AG04449 (cell line): Measurements from ENCODE around the gene TNS4.
A peak's percentile ranks its signal among the peaks of the same experiment; 100 is the strongest.

ENCODE experiments used
- CTCF ChIA-PET: fragments of 350-600 bp; formaldehyde crosslinking; extraction: SDS; loops from one replicate; lab custom pipeline; 2021; ENCODE audit warnings: antibody characterized with exemption; lab: Yijun Ruan, JAX
- POLR2A ChIA-PET: fragments of 400-600, 350-600 bp; formaldehyde crosslinking; extraction: SDS; loops from one replicate; lab custom pipeline; 2020; ENCODE audit warnings: antibody characterized with exemption, inconsistent platforms; lab: Yijun Ruan, JAX
- DNase-seq: peaks from one replicate; pipeline ENCODE4 v3.0.0-alpha.2; 2010; ENCODE audit warnings: low read depth, low spot score
- H3K4me3 ChIP-seq: 2 replicates; pipeline ENCODE4 v1.5.1; 2011; ENCODE audit warnings: low read depth, mild to moderate bottlenecking, control low read depth, low read length
- TF ChIP-seq, protein P1 (sequence below): IDR thresholded peaks from one replicate; pipeline ENCODE4 v1.5.1; 2011; ENCODE audit warnings: mild to moderate bottlenecking, moderate library complexity, low read length, control low read depth, inconsistent platforms; ENCODE audit not compliant: insufficient read depth; ENCODE audit errors: missing control alignments

Gene TNS4

DNA sequence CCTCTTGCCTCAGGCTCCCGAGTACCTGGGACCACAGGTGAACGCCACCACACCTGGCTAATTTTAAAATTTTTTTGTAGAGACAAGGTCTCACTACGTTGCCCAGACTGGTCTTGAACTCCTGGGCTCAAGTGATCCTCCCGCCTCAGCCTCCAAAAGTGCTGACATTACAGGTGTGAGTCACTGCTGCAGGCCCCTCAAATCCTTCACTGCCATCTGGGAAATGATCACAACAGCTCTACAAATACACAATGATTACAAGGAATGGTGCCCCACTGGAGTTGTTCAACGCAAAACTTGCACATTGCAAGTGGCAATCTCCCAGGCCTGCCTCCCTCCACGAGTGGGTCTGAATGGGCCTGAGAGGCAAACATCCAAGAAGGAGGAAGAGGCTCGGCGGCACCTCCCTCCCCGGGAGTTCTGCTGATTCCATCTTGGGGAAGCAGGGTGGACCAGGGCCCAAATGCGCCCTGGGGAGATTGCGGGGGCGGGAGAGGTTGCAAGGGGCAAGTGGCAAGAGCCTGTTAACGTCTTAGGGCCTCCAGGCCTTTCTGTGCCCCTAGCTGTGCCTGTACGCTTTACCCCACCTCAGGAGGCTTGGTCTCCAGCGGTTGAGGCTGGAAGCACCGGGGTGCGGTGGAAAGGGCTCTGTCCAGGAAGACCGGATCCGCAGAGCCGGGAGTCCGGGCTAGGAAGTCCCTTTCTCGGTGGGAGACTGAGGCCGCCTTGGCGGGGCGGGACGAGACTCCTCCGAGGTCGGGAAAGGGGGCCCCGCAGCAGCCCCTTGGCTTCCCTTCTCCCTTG lies 58.8 kb downstream of the TNS4 start:
- peak overlapping the region; percentile 99 for H3K4me3 ChIP-seq
- ChIA-PET CTCF (interaction anchor here (0.9 to 16.8 kb wide), 16 partner anchors 9 to 1225 kb away, joined by 3 to 337 read pairs (median 6); no protein-coding TSS in a partner anchor), POLR2A (interaction anchor here (0.6 to 3.1 kb wide), 7 partner anchors 13 to 117 kb away, joined by 3 to 25 read pairs (median 4); partner anchors contain the start of gene TOP2A)
- TF ChIP-seq, protein P1, sequence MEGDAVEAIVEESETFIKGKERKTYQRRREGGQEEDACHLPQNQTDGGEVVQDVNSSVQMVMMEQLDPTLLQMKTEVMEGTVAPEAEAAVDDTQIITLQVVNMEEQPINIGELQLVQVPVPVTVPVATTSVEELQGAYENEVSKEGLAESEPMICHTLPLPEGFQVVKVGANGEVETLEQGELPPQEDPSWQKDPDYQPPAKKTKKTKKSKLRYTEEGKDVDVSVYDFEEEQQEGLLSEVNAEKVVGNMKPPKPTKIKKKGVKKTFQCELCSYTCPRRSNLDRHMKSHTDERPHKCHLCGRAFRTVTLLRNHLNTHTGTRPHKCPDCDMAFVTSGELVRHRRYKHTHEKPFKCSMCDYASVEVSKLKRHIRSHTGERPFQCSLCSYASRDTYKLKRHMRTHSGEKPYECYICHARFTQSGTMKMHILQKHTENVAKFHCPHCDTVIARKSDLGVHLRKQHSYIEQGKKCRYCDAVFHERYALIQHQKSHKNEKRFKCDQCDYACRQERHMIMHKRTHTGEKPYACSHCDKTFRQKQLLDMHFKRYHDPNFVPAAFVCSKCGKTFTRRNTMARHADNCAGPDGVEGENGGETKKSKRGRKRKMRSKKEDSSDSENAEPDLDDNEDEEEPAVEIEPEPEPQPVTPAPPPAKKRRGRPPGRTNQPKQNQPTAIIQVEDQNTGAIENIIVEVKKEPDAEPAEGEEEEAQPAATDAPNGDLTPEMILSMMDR, result no peak
- no peak for DNase-seq

GRCh38 chr17:40440166-40440565 lies 61.3 kb downstream of the TNS4 start:
- ChIA-PET POLR2A (no interaction called here), CTCF (interaction anchor here (0.7 to 16.8 kb wide), 25 partner anchors 9 to 187 kb away, joined by 3 to 337 read pairs (median 6); partner anchors contain the start of gene TOP2A)
- no peak for DNase-seq
- H3K4me3 ChIP-seq, result no peak overlapping the region
- TF ChIP-seq, protein P1, result no peak

DNA sequence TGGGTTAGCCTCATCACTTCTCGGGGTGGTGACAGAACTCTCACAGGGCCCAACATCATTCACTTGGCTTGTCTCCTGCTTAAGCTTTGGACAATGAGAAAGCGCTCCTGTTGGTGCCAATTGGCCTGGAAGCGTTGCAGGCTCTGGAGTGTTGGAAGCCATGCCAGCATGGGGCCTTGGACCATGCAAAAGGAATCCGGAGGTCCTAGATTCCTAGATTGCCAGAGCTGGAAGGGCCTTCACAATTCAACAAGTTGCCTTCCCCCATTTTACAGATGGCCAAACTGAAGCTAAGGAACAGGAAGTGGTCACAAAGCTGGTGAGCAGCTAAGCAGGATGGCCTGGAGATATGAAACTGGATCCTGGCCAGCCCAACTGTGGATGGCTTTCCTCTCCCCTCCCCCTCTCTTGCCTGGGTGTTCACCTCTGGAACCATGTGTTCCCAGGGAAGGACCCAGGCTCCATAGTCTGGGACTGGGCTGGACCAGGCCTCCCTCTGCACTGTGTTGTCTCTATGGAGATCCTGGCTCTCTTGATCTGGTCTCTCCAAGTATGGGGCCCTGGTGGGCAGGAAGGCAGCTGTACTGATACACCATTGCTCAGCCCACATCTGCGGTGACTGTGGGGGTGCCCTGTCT lies 64.2 kb downstream of the TNS4 start:
- DNase-seq, result no peak
- TF ChIP-seq, protein P1, result no peak
- ChIA-PET POLR2A (interaction anchor here (0.6 kb wide), 1 partner anchor 1378 kb away, joined by 3 read pairs; no protein-coding TSS in a partner anchor), CTCF (interaction anchor here (0.8 to 16.8 kb wide), 7 partner anchors 10 to 123 kb away, joined by 3 to 337 read pairs (median 8); no protein-coding TSS in a partner anchor)
- no peak overlapping the region for H3K4me3 ChIP-seq

GRCh38 chr17:40436636-40437035 lies 64.8 kb downstream of the TNS4 start:
- POLR2A ChIA-PET, result interaction anchor here (0.6 kb wide), 1 partner anchor 1378 kb away, joined by 3 read pairs; no protein-coding TSS in a partner anchor
- no peak for DNase-seq
- H3K4me3 ChIP-seq, result no peak overlapping the region
- TF ChIP-seq, protein P1, result no peak
- CTCF ChIA-PET, result interaction anchor here (0.8 to 16.8 kb wide), 6 partner anchors 10 to 124 kb away, joined by 3 to 337 read pairs (median 10); no protein-coding TSS in a partner anchor

DNA sequence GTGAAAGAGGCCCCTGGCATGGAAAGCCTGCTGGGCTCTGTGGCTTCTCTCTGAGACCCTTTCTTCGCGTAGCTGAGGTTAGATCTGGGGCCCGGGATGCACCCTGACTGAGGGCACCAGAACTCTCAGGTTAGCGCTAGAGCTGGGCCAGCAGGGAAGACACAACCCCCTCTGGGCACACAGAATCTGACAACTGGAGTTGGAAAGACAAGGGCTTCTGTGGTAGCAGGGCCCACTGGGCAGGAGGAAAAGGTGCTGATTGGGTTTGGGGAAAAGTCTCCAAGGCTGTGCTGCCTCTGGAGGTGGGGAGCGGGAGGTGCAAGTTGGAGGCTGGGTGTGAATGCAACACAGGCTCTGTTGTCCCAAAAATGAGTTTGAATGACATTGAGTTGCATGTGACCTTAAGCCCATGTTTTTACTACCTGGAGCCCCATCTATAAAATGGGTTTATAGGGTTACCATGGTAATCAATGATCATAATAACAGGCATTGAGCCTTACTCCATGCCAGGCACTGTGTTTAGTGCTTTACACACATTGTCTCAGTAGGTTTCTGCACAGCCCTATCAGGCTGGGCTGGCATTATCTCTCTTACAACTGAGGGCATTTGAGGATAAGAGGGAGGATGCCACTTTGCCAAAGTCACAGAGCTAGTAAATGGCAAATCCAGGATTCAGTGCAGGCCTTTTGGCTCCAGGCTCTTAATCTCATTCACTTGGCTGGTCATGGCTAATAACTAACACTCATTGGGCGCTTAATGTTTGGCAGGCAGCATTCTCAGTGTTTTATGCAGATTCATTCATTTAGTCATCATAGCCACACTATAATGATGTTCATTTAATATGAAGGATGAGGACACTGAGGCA lies 67.6 kb downstream of the TNS4 start:
- CTCF ChIA-PET, result interaction anchor here (1.0 to 2.5 kb wide), 10 partner anchors 9 to 127 kb away, joined by 3 to 14 read pairs (median 4); partner anchors contain the start of genes IGFBP4 and TOP2A
- POLR2A ChIA-PET, result no interaction called here
- no peak overlapping the region for H3K4me3 ChIP-seq
- TF ChIP-seq, protein P1, result peak; percentile 51
- no peak for DNase-seq
